Kasumi-1 (cell line): ENCODE measurements around the gene OR2A12.
"Not testable (repeated sequence)": the region's sequence is repeated elsewhere in the genome, so short reads cannot be mapped to it uniquely, and the experiment has no call there.

Experiments used
- DNase-seq, 2 experiments: peaks; one replicate each; lab custom pipeline; 2025; lab: John Stamatoyannopoulos, UW

Gene OR2A12

DNA sequence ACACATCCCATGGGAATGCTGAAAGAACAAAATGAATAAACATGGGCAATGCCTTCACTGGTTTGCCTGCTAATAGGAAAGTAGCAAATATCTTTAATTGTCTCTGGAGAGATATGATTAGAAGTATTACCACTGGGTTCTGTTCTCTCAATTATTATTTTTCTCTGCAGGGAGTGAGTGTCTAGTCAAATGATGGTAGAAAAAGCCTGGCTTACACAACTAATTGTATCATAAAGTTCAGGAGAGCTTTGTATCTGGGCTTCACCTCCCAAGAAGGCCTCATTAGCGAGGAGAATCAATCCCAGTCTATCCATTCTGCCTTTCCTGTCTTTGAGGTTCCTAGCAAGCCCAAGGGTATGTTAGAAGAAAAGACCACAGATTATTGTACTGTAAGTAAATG lies 36.8 kb downstream of the OR2A12 start, which contains the start of gene OR2A14:
TSS of gene OR2A14 (plus strand) at position 301 of the 400 bp plus-strand sequence. CDS start 5,937 bp downstream, outside the sequence.
- DNase-seq: no peak

- DNase-seq: peak; percentile 60 to 73
Observed at GRCh38 chr7:144127714-144128334, 41.7 kb downstream of the OR2A12 start.

- not testable (repeated sequence) for DNase-seq
Observed at GRCh38 chr7:144129601-144130000, 43.5 kb downstream of the OR2A12 start.

GRCh38 chr7:144130730-144131129 lies 44.7 kb downstream of the OR2A12 start:
- no peak for DNase-seq

- DNase-seq: no peak
Observed at GRCh38 chr7:144132262-144132661, 46.2 kb downstream of the OR2A12 start.

DNA sequence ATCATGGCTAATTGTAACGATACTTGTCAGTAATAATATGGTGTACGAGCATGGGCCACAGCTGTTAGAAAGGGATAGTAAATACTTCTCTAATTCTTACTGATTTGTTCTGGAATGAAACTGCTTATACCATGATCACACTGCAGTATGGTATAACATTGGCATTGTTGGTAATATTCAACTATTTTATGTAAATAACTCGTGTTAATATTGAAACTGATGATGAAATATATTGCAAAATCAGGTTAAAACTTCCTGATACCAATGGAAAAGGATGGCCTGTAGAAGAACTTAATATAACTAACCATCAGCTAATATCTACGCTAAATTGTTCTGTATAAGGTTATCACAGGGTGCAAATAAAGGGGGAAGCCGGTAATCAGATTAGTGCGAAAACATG lies 47.2 kb downstream of the OR2A12 start:
- no peak for DNase-seq

GRCh38 chr7:144134116-144134515 lies 48.0 kb downstream of the OR2A12 start:
- no peak for DNase-seq

DNA sequence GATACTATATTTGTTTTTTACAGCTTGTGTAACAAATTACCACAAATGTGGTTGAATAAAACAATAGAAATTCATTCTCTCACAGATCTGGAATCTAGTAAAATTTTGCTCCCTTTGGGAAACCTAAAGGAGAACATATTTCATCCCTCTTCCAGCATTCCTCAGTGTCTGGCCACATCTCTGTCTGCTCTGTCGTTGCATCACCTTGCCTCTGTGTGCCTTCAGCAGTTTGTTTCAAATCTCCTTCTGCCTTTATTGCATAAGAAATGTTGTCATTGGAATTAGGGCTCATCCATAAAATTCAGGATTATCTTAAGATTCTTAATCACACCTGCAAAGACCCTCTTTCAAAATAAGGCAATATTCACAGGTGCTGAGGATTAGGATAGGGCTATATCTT lies 51.4 kb downstream of the OR2A12 start:
- DNase-seq: no peak

DNA sequence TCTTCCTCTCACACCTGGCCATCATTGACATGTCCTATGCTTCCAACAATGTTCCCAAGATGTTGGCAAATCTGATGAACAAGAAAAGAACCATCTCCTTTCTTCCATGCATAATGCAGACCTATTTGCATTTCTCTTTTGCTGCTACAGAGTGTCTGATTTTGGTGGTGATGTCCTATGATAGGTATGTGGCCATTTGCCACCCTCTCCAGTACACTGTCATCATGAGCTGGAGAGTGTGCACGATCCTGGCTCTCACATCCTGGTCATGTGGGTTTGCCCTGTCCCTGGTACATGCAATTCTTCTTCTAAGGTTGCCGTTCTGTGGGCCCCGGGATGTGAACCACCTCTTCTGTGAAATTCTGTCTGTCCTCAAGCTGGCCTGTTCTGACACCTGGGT lies 56.1 kb downstream of the OR2A12 start:
- no peak for DNase-seq

DNA sequence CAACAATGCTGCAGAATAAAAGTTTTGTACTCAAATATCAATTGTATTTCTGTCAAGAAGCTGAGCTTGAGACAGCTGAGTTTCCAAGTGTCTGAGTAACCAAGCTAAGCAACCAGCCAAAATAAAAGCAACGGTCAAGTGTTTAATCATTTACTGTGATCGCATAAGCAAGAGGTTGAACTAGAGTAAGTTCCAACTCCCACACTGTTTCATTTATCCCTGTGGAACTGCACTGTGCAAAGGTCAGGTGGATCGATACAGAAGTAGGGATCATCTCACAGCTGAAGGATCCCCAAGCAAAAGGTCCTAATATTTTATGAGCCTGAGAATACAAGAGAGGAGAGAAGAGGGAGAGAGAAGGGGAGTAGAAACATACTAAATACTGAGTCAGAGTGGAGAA lies 58.3 kb downstream of the OR2A12 start:
- DNase-seq: peak in 1 of 2 experiments; percentile 1

DNA sequence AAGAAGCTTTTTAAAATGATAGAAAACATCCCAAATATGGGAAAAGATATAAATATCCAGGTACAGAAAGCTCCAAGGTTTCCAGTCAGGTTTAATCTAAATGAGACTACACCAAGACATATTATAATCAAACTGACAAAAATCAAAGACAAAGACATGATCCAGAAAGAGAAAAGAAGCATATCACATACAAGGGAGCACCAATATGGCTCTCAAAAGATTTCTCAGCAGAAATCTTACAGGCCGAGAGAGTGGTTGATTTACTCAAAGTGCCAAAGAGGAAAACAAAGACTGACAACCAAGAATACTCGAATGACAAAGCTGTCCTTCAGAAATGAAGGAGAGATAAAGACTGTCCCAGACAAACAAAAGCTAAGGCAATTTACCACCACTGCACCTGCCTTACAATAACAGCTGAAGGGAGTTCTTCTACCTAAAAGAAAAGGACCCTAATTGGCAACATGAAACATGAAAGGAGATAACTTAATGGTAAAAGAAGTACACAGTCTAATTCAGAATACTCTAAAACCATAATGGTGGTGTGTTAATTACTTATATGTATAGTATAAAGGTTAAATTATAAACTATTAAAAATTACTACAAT lies 62.2 kb downstream of the OR2A12 start:
- no peak for DNase-seq
